Right lobe of liver (tissue), 6 donors: Measurements from ENCODE around the gene PPP1R1C. TPM values are rescaled to one million over a fixed set of nuclear protein-coding genes. Genes with fewer than 3 reads are reported as not detected.

Source experiments
- ATAC-seq, 4 donors: fragments of 200-7000 bp; cut with Tn5 transposase; one replicate each; pipeline ENCODE4 v1.9.1; 2020; ENCODE audit warnings: mild to moderate bottlenecking in 4 of 4, moderate library complexity in 4 of 4
- DNase-seq, 3 donors: peaks; one replicate each; pipeline ENCODE4 v3.0.0-alpha.2; 2020
- H3K27ac ChIP-seq, 3 donors: fragments of 200-600 bp; one replicate each; pipeline ENCODE4 v1.8.0; 2022
- H3K27me3 ChIP-seq, 2 donors: fragments of 200-600 bp; one replicate each; pipeline ENCODE4 v1.8.0; 2022
- H3K36me3 ChIP-seq, 4 donors: fragments of 200-600 bp; sonication (generic) in 1 of 4; one replicate each; pipeline versions ENCODE4 v1.5.1 to v1.8.0; 2017 to 2022; ENCODE audit warnings: control low read depth in 1 of 4
- H3K4me1 ChIP-seq, 4 donors: fragments of 200-600 bp; sonication (generic) in 1 of 4; one replicate each; pipeline versions ENCODE4 v1.5.1 to v1.8.0; 2017 to 2022; ENCODE audit warnings: control low read depth in 1 of 4
- H3K4me3 ChIP-seq, 3 donors: fragments of 200-600 bp; one replicate each; pipeline ENCODE4 v1.8.0; 2022
- H3K9me3 ChIP-seq, 4 donors: fragments of 200-600 bp; sonication (generic) in 1 of 4; one replicate each; pipeline versions ENCODE4 v1.5.1 to v1.8.0; 2017 to 2022; ENCODE audit warnings: control low read depth in 1 of 4
- CTCF ChIP-seq, 4 donors: fragments of 200-600 bp in 3 of 4; fragments of 450-650 bp in 1 of 4; IDR thresholded peaks; one replicate each; pipeline versions ENCODE4 v1.5.1 to v1.8.0; 2016 to 2022; ENCODE audit warnings: antibody characterized with exemption in 4 of 4, mild to moderate bottlenecking in 2 of 4
- POLR2A ChIP-seq: fragments of 450-650 bp; IDR thresholded peaks from one replicate; pipeline ENCODE4 v1.6.1; 2017; ENCODE audit warnings: antibody characterized with exemption, mild to moderate bottlenecking
- WGBS: methylation state at CpG from one replicate; pipeline ENCODE4 v1.1.6; 2018; ENCODE audit warnings: low coverage, low lambda C conversion rate; ENCODE audit not compliant: insufficient coverage; ENCODE audit errors: missing lambda C conversion rate; 5-methylcytosine and 5-hydroxymethylcytosine counted together
- intact Hi-C, 2 donors: fragments of 100-400 bp; cut with DNase I; formaldehyde crosslinking; loops; one replicate each; pipeline versions ENCODE4 v1.11.2 to v1.14.1; 2022
- total RNA-seq, 6 experiments: library from RNA; depleted of rRNA in 2 of 6; stranded (reverse); fragments of >200 nt in 2 of 6; fragmentation: NEBNext Ultra II Directional in 3 of 6; extraction: Animal tissue kit (Norgen Biotek cat#: 25700) in 3 of 6; gene quantifications; one replicate each; pipeline versions ENCODE4 v1.1.0 to v1.2.4, GENCODE V29; 2016 to 2023
- donor health status: DM: no; HTN: yes; CAD: no.
- donor health status: DM: no; HTN: no; CAD: no.
- donor health status: DM: no; HTN: no; CAD: no.
- donor health status: DM: no; HTN: yes; CAD: no.
- donor health status: DM: no; HTN: yes; CAD: no.

The PPP1R1C gene
- total RNA-seq, 6 experiments from 2014 or later = 1.8 to 22.2 (median 8.8) TPM

GRCh38 chr2:182113334-182113733 is 127.7 kb downstream of the PPP1R1C start:
- ATAC-seq (no peak), DNase-seq (no peak)
- Histone ChIP-seq H3K27ac (no peak overlapping the region), H3K36me3 (no peaks in the 10 kb centered on the region), H3K4me1 (no peaks in the 10 kb centered on the region), H3K9me3 (no peaks in the 10 kb centered on the region), H3K27me3 (no peaks in the 10 kb centered on the region), H3K4me3 (no peak overlapping the region)
- 82% methylated on average over 2 of the region's 3 CpGs for WGBS
- TF ChIP-seq CTCF (IDR thresholded peaks at IDR 0.05) = no peak
- no peak for TF ChIP-seq POLR2A
- intact Hi-C loops = no loop called here

GRCh38 chr2:182115258-182115657 is 129.6 kb downstream of the PPP1R1C start:
- H3K9me3 ChIP-seq = no peaks in the 10 kb centered on the region
- H3K36me3 ChIP-seq = no peaks in the 10 kb centered on the region
- ATAC-seq = no peak
- no peak overlapping the region for H3K27ac ChIP-seq
- DNase-seq = no peak
- no peak overlapping the region for H3K4me3 ChIP-seq
- TF ChIP-seq POLR2A (no peak), CTCF (IDR thresholded peaks at IDR 0.05) (no peak)
- H3K4me1 ChIP-seq = no peaks in the 10 kb centered on the region
- H3K27me3 ChIP-seq = no peaks in the 10 kb centered on the region
- intact Hi-C loops = no loop called here

- Histone ChIP-seq H3K27me3 (no peaks in the 10 kb centered on the region), H3K27ac (no peak overlapping the region), H3K9me3 (no peaks in the 10 kb centered on the region), H3K4me1 (no peaks in the 10 kb centered on the region), H3K4me3 (no peak overlapping the region), H3K36me3 (no peaks in the 10 kb centered on the region)
- ATAC-seq = no peak
- WGBS = 77% methylated on average over 2 of the region's 2 CpGs
- intact Hi-C loops = no loop called here
- no peak for TF ChIP-seq CTCF (IDR thresholded peaks at IDR 0.05)
- TF ChIP-seq POLR2A = no peak
- DNase-seq = no peak
Measured at GRCh38 chr2:182116774-182117173, 131.1 kb downstream of the PPP1R1C start.

GRCh38 chr2:182117196-182117595 is 131.5 kb downstream of the PPP1R1C start:
- H3K27ac ChIP-seq = no peak overlapping the region
- no peak for DNase-seq
- intact Hi-C loops = no loop called here
- no peaks in the 10 kb centered on the region for H3K4me1 ChIP-seq
- ATAC-seq = no peak
- H3K9me3 ChIP-seq = no peaks in the 10 kb centered on the region
- no peaks in the 10 kb centered on the region for H3K36me3 ChIP-seq
- TF ChIP-seq CTCF (IDR thresholded peaks at IDR 0.05) (no peak), POLR2A (no peak)
- 83% methylated on average over 1 of the region's 1 CpG for WGBS
- H3K4me3 ChIP-seq = no peak overlapping the region
- H3K27me3 ChIP-seq = no peaks in the 10 kb centered on the region
